Large intestine (tissue), 3 donors: ENCODE measurements around the gene FALEC. TPM values are rescaled to one million over a fixed set of nuclear protein-coding genes. Genes with fewer than 3 reads are reported as not detected.

Experiments
- DNase-seq, 2 donors: peaks; one replicate each; pipeline versions ENCODE4 v3.0.0 to v3.0.0-alpha.2; 2013
- H3K27ac ChIP-seq: one replicate; pipeline ENCODE4 v1.5.1; 2013; ENCODE audit warnings: low read length
- H3K27me3 ChIP-seq: 2 replicates; pipeline ENCODE4 v1.6.1; 2013; ENCODE audit warnings: low read length; ENCODE audit not compliant: control insufficient read depth, insufficient read depth
- H3K36me3 ChIP-seq: 2 replicates; pipeline ENCODE4 v1.6.1; 2013; ENCODE audit warnings: low read length; ENCODE audit not compliant: control insufficient read depth, insufficient read depth
- H3K4me1 ChIP-seq: one replicate; pipeline ENCODE4 v1.6.1; 2013; ENCODE audit warnings: low read length; ENCODE audit not compliant: control insufficient read depth, insufficient read depth
- H3K4me3 ChIP-seq: one replicate; pipeline ENCODE4 v1.5.1; 2013; ENCODE audit warnings: low read length
- H3K9me3 ChIP-seq: one replicate; pipeline ENCODE4 v1.6.1; 2013; ENCODE audit warnings: mild to moderate bottlenecking, low read depth, low read length, moderate library complexity; ENCODE audit not compliant: control insufficient read depth
- WGBS: methylation state at CpG from one replicate; pipeline ENCODE4 v1.1.5; 2013; ENCODE audit warnings: low lambda C conversion rate; ENCODE audit not compliant: insufficient coverage; 5-methylcytosine and 5-hydroxymethylcytosine counted together
- polyA plus RNA-seq: library from polyadenylated mRNA; unstranded; fragments of 120-200 nt; gene quantifications from one replicate; pipeline ENCODE4 v1.2.1, GENCODE V29; 2013

The FALEC gene
- polyA plus RNA-seq, 1 donor: 0.31 TPM

- no CpG with 5 or more reads among the region's 1 CpG for WGBS
- DNase-seq: no peak
- Histone ChIP-seq H3K4me1 (peaks cover 17% of the 10 kb centered on the region), H3K36me3 (no peaks in the 10 kb centered on the region), H3K9me3 (no peaks in the 10 kb centered on the region), H3K4me3 (no peak overlapping the region), H3K27ac (no peak overlapping the region), H3K27me3 (no peaks in the 10 kb centered on the region)
Measured at GRCh38 chr1:150528196-150528595, 12.6 kb downstream of the FALEC start.

GRCh38 chr1:150529017-150529416, 13.5 kb downstream of the FALEC start:
- Histone ChIP-seq H3K4me1 (peaks cover 21% of the 10 kb centered on the region), H3K36me3 (no peaks in the 10 kb centered on the region), H3K27ac (no peak overlapping the region), H3K4me3 (no peak overlapping the region), H3K27me3 (no peaks in the 10 kb centered on the region), H3K9me3 (no peaks in the 10 kb centered on the region)
- peak in 1 of 2 donors; percentile 49 for DNase-seq
- 14% methylated on average over 2 of the region's 4 CpGs for WGBS

DNA sequence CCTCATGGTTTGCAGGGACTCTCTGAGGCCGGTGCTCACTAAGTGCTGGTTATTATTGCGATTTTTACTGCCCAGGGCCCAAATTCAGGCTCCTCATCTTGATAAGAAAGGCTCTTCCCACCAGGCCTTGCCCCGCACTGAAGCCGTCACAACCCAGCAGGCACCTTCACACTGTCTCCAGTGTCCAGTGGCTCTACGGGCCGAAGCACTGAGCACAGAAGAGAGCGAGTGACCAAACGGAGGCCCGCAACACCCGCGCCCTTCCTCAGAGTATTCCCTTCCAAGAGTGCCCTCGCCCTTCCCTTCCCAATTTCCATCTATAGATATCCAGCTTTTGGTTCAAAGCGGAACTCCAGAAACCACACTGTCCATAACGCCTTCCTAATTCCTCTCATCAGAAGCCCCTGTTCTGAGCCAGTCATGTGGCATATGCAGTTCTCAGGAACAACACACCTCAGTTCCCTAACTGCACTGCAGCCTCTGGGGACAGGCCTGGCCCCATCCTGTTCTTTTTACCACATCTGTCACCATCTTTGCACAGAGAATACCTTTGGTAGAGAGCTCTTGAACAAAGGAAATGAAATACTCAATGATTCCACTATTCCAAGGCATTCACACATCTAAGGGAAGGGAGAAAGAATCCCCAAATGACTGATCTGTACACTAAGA, 15.1 kb downstream of the FALEC start:
- Histone ChIP-seq H3K36me3 (no peaks in the 10 kb centered on the region), H3K9me3 (no peaks in the 10 kb centered on the region), H3K4me3 (no peak overlapping the region), H3K4me1 (peaks cover 24% of the 10 kb centered on the region), H3K27me3 (no peaks in the 10 kb centered on the region), H3K27ac (no peak overlapping the region)
- DNase-seq: no peak
- WGBS: no CpG with 5 or more reads among the region's 14 CpGs

DNA sequence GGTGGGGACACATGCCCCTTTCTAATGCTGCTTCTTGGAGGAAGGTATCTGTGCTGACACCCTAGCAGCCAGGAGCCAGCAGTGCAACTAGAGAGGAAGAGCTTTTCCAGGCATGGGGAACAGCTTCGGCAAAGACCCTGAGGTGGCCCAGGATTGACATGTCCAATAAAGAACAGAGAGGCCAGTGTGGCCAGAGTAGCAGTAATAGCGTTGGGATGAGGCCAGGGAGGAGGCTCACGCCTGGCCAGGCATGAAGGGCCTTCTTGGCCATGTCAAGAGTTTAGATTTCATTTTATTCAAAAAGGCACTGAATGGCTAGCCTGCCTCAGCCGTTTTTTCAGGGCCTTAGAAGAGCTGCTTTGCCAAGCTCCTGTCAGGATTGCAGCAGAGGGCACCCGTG, 17.3 kb downstream of the FALEC start:
- H3K27ac ChIP-seq: peak overlapping the region; percentile 82
- no peaks in the 10 kb centered on the region for H3K27me3 ChIP-seq
- H3K4me1 ChIP-seq: peaks cover 24% of the 10 kb centered on the region
- no CpG with 5 or more reads among the region's 5 CpGs for WGBS
- H3K36me3 ChIP-seq: no peaks in the 10 kb centered on the region
- no peak overlapping the region for H3K4me3 ChIP-seq
- DNase-seq: no peak
- H3K9me3 ChIP-seq: no peaks in the 10 kb centered on the region

GRCh38 chr1:150534002-150534401, 18.4 kb downstream of the FALEC start:
- Histone ChIP-seq H3K27me3 (no peaks in the 10 kb centered on the region), H3K36me3 (no peaks in the 10 kb centered on the region), H3K4me1 (peaks cover 22% of the 10 kb centered on the region), H3K9me3 (no peaks in the 10 kb centered on the region), H3K4me3 (no peak overlapping the region), H3K27ac (no peak overlapping the region)
- DNase-seq: no peak
- no CpG with 5 or more reads among the region's 6 CpGs for WGBS

- Histone ChIP-seq H3K27me3 (no peaks in the 10 kb centered on the region), H3K27ac (no peak overlapping the region), H3K4me3 (no peak overlapping the region), H3K9me3 (no peaks in the 10 kb centered on the region), H3K36me3 (no peaks in the 10 kb centered on the region), H3K4me1 (peaks cover 19% of the 10 kb centered on the region)
- no peak for DNase-seq
- no CpG with 5 or more reads among the region's 14 CpGs for WGBS
Measured at GRCh38 chr1:150535511-150536287, 20.1 kb downstream of the FALEC start.

- DNase-seq: peak in 1 of 2 donors; percentile 0
- WGBS: no CpG with 5 or more reads among the region's 12 CpGs
- Histone ChIP-seq H3K4me1 (peaks cover 13% of the 10 kb centered on the region), H3K4me3 (no peak overlapping the region), H3K9me3 (no peaks in the 10 kb centered on the region), H3K27me3 (no peaks in the 10 kb centered on the region), H3K27ac (no peak overlapping the region), H3K36me3 (no peaks in the 10 kb centered on the region)
Measured at GRCh38 chr1:150536836-150537731, 21.5 kb downstream of the FALEC start.

GRCh38 chr1:150537732-150538684, 22.5 kb downstream of the FALEC start:
- Histone ChIP-seq H3K9me3 (no peaks in the 10 kb centered on the region), H3K27ac (no peak overlapping the region), H3K27me3 (no peaks in the 10 kb centered on the region), H3K36me3 (no peaks in the 10 kb centered on the region), H3K4me3 (no peak overlapping the region), H3K4me1 (peaks cover 9% of the 10 kb centered on the region)
- peak in 1 of 2 donors; percentile 4 for DNase-seq
- no CpG with 5 or more reads among the region's 17 CpGs for WGBS

DNA sequence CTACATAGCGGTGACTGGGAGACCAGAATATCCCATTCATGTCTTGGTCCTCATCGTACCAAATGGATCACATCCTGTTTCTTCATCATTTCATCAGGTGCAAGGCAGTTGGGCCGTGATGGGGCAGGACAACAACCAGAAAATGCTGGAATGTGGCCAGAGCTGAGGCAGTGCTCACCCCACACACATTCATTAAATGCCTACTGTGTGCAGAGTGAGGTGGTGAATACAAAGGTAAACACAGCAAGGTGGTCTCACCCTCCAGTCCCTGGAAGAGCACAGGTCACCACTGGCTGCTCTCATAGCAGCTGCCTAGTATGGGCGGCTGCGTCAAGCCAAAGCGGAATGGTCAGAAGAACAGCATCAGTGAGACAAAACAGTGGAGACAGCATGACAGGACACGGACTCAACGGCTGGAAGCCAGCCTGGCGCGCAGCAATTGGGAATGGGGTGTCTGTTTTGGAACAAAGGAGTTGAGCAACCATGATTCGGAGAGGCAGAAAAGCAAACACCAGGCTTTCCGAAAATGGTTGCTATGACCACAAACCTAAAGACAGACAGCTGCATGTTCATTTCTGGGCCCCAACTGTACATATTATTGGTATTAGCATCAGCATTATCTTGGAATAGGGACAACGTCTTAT, 28.1 kb downstream of the FALEC start:
- no peaks in the 10 kb centered on the region for H3K9me3 ChIP-seq
- H3K4me3 ChIP-seq: no peak overlapping the region
- WGBS: no CpG with 5 or more reads among the region's 13 CpGs
- no peaks in the 10 kb centered on the region for H3K36me3 ChIP-seq
- peak in 1 of 2 donors; percentile 11 for DNase-seq
- H3K4me1 ChIP-seq: peaks cover 4% of the 10 kb centered on the region
- no peak overlapping the region for H3K27ac ChIP-seq
- peaks cover 5% of the 10 kb centered on the region for H3K27me3 ChIP-seq
